Esophagus muscularis mucosa (tissue), 3 donors: ENCODE measurements around the gene WTIP.

Experiments
- POLR2A ChIP-seq: fragments of 450-650 bp; IDR thresholded peaks from one replicate; pipeline ENCODE4 v1.6.1; 2017; ENCODE audit warnings: antibody characterized with exemption, moderate library complexity, mild to moderate bottlenecking, low read depth
- TF ChIP-seq, protein P1 (sequence below), 3 experiments: fragments of 200-600 bp in 2 of 3; fragments of 450-650 bp in 1 of 3; sonication (generic) in 2 of 3; IDR thresholded peaks; one replicate each; pipeline ENCODE4 v1.5.1; 2017 to 2019; ENCODE audit warnings: antibody characterized with exemption in 3 of 3, mild to moderate bottlenecking in 2 of 3, moderate library complexity in 1 of 3

DNA sequence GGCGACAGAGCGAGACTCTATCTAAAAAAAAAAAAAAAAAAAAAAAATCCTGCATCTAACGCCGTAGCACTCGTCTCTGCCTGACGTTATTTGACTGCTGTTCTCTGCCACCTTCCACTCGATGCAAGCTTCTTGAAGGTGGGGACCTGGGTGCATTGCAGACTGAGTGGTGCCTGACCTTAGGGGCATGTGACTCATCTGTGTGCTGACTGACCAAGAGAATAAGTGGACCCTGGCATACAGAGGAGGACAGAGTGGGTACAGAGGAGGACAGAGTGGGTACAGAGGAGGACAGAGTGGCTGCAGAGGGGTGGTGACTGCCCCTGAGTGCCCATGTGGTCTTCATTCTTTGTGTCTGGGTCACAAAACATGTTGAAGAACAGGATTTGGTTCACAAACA, 7.6 kb downstream of the WTIP start:
- TF ChIP-seq, protein P1, sequence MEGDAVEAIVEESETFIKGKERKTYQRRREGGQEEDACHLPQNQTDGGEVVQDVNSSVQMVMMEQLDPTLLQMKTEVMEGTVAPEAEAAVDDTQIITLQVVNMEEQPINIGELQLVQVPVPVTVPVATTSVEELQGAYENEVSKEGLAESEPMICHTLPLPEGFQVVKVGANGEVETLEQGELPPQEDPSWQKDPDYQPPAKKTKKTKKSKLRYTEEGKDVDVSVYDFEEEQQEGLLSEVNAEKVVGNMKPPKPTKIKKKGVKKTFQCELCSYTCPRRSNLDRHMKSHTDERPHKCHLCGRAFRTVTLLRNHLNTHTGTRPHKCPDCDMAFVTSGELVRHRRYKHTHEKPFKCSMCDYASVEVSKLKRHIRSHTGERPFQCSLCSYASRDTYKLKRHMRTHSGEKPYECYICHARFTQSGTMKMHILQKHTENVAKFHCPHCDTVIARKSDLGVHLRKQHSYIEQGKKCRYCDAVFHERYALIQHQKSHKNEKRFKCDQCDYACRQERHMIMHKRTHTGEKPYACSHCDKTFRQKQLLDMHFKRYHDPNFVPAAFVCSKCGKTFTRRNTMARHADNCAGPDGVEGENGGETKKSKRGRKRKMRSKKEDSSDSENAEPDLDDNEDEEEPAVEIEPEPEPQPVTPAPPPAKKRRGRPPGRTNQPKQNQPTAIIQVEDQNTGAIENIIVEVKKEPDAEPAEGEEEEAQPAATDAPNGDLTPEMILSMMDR (IDR thresholded peaks at IDR 0.05): no peak
- TF ChIP-seq POLR2A: no peak
